ENCODE results near the gene CSPG4.
"Not testable (repeated sequence)": the region's sequence is repeated elsewhere in the genome, so short reads cannot be mapped to it uniquely, and the experiment has no call there.

Gene CSPG4

GRCh38 chr15:75706682-75706954 is 6.0 kb downstream of the CSPG4 start:
- no peak for TF ChIP-seq CTCF (IDR thresholded peaks at IDR 0.05; ENCODE audit: low read length)
- TF ChIP-seq EZH2 (IDR thresholded peaks at IDR 0.05; ENCODE audit: borderline replicate concordance, low read length): no peak
- H3K36me3 ChIP-seq (ENCODE audit: insufficient read depth, low read length): no peaks in the 10 kb centered on the region
- H3K4me2 ChIP-seq (ENCODE audit: low read length): no peak overlapping the region
- H3K9me3 ChIP-seq (ENCODE audit: low read length): no peaks in the 10 kb centered on the region
- H2AFZ ChIP-seq (ENCODE audit: low read length): no peak overlapping the region
- H3K27me3 ChIP-seq (ENCODE audit: insufficient read depth, low read length): peaks cover 3% of the 10 kb centered on the region; the same call in 1 of the 2 replicates
- H3K4me1 ChIP-seq (ENCODE audit: insufficient read depth, low read length, severe bottlenecking): no peaks in the 10 kb centered on the region
- H3F3A ChIP-seq (ENCODE audit: insufficient read depth, low read length): no peaks in the 10 kb centered on the region
- no peaks in the 10 kb centered on the region for H3K79me2 ChIP-seq (ENCODE audit: insufficient read depth, low read length)
- H3K27ac ChIP-seq (ENCODE audit: low read depth, low read length, poor library complexity, severe bottlenecking): no peak overlapping the region
- H3K9me2 ChIP-seq (ENCODE audit: low read depth, low read length): no peaks in the 10 kb centered on the region
- H3K4me3 ChIP-seq (ENCODE audit: low read depth, low read length, poor library complexity, severe bottlenecking): no peak overlapping the region
- H3K9ac ChIP-seq (ENCODE audit: low read length): no peak overlapping the region
- H4K20me1 ChIP-seq (ENCODE audit: insufficient read depth, low read length): no peaks in the 10 kb centered on the region

- TF ChIP-seq EZH2 (IDR thresholded peaks at IDR 0.05; ENCODE audit: borderline replicate concordance, low read length): no peak
- no peak for TF ChIP-seq CTCF (IDR thresholded peaks at IDR 0.05; ENCODE audit: low read length)
- no peaks in the 10 kb centered on the region for H3F3A ChIP-seq (ENCODE audit: insufficient read depth, low read length)
- no peaks in the 10 kb centered on the region for H4K20me1 ChIP-seq (ENCODE audit: insufficient read depth, low read length)
- no peaks in the 10 kb centered on the region for H3K9me3 ChIP-seq (ENCODE audit: low read length)
- H3K4me3 ChIP-seq (ENCODE audit: low read depth, low read length, poor library complexity, severe bottlenecking): no peak overlapping the region
- H3K36me3 ChIP-seq (ENCODE audit: insufficient read depth, low read length): no peaks in the 10 kb centered on the region
- H3K27me3 ChIP-seq (ENCODE audit: insufficient read depth, low read length): peaks cover 3% of the 10 kb centered on the region; the same call in 1 of the 2 replicates
- H3K27ac ChIP-seq (ENCODE audit: low read depth, low read length, poor library complexity, severe bottlenecking): no peak overlapping the region
- no peaks in the 10 kb centered on the region for H3K9me2 ChIP-seq (ENCODE audit: low read depth, low read length)
- no peaks in the 10 kb centered on the region for H3K79me2 ChIP-seq (ENCODE audit: insufficient read depth, low read length)
- H3K9ac ChIP-seq (ENCODE audit: low read length): no peak overlapping the region
- no peak overlapping the region for H2AFZ ChIP-seq (ENCODE audit: low read length)
- H3K4me2 ChIP-seq (ENCODE audit: low read length): no peak overlapping the region
- no peaks in the 10 kb centered on the region for H3K4me1 ChIP-seq (ENCODE audit: insufficient read depth, low read length, severe bottlenecking)
Observed at GRCh38 chr15:75705854-75706681, 6.6 kb downstream of the CSPG4 start.

- H3K9ac ChIP-seq (ENCODE audit: low read length); H3K9me2 ChIP-seq (ENCODE audit: low read depth, low read length); H3K79me2 ChIP-seq (ENCODE audit: insufficient read depth, low read length); H3K4me1 ChIP-seq (ENCODE audit: insufficient read depth, low read length, severe bottlenecking); H3K4me2 ChIP-seq (ENCODE audit: low read length); H2AFZ ChIP-seq (ENCODE audit: low read length); H3K27me3 ChIP-seq (ENCODE audit: insufficient read depth, low read length); H3K9me3 ChIP-seq (ENCODE audit: low read length); H4K20me1 ChIP-seq (ENCODE audit: insufficient read depth, low read length); H3K36me3 ChIP-seq (ENCODE audit: insufficient read depth, low read length); H3F3A ChIP-seq (ENCODE audit: insufficient read depth, low read length); H3K4me3 ChIP-seq (ENCODE audit: low read depth, low read length, poor library complexity, severe bottlenecking); H3K27ac ChIP-seq (ENCODE audit: low read depth, low read length, poor library complexity, severe bottlenecking): not testable (repeated sequence)
Observed at GRCh38 chr15:75705375-75705774, 7.3 kb downstream of the CSPG4 start.

GRCh38 chr15:75704618-75705017 is 8.0 kb downstream of the CSPG4 start:
- H3F3A ChIP-seq (ENCODE audit: insufficient read depth, low read length): no peaks in the 10 kb centered on the region
- H3K4me1 ChIP-seq (ENCODE audit: insufficient read depth, low read length, severe bottlenecking): no peaks in the 10 kb centered on the region
- H3K27ac ChIP-seq (ENCODE audit: low read depth, low read length, poor library complexity, severe bottlenecking): no peak overlapping the region
- H3K9me3 ChIP-seq (ENCODE audit: low read length): no peaks in the 10 kb centered on the region
- TF ChIP-seq CTCF (IDR thresholded peaks at IDR 0.05; ENCODE audit: low read length) (no peak), EZH2 (IDR thresholded peaks at IDR 0.05; ENCODE audit: borderline replicate concordance, low read length) (no peak)
- H2AFZ ChIP-seq (ENCODE audit: low read length): no peak overlapping the region
- no peaks in the 10 kb centered on the region for H3K9me2 ChIP-seq (ENCODE audit: low read depth, low read length)
- H3K27me3 ChIP-seq (ENCODE audit: insufficient read depth, low read length): peaks cover 3% of the 10 kb centered on the region; the same call in 1 of the 2 replicates
- no peak overlapping the region for H3K4me2 ChIP-seq (ENCODE audit: low read length)
- no peaks in the 10 kb centered on the region for H4K20me1 ChIP-seq (ENCODE audit: insufficient read depth, low read length)
- no peak overlapping the region for H3K4me3 ChIP-seq (ENCODE audit: low read depth, low read length, poor library complexity, severe bottlenecking)
- no peaks in the 10 kb centered on the region for H3K79me2 ChIP-seq (ENCODE audit: insufficient read depth, low read length)
- H3K9ac ChIP-seq (ENCODE audit: low read length): no peak overlapping the region
- no peaks in the 10 kb centered on the region for H3K36me3 ChIP-seq (ENCODE audit: insufficient read depth, low read length)

Measured in OCI-LY1 (cell line).